ENCODE measurements around the gene TTLL5.
"Not testable (repeated sequence)": the region's sequence is repeated elsewhere in the genome, so short reads cannot be mapped to it uniquely, and the experiment has no call there.

The TTLL5 gene

DNA sequence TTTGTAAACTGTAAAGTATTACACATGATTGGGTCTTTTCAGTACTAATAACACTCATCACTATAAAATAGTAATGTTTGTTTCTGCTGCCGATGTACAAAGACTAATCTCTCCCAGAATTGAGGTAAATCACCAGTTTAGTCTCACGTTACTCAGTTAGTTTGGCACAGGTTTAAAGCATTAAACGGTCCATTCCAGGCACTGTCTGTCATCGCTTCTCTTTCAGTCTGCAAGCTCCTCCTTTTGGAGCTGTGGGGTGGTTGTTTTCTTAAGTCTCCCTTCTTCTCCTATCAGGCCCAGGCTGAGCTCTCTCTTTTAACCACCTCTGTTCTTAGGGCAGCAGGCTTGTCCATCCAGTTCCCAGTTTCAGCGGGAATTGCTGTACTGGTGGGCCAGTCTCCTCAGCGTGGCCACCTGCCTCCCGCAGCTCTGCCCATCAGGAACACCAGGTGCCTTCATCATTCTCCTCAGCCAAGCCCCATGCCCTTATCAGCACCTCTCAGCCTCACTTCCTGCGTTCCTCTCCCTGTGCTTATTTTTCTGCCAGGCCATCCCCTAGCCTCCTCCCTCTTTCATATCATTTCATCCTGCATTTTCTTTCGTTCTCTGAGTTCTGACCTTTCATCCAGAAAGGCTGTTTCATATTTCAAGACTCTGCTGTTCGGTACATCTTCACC, 171.7 kb downstream of the TTLL5 start:
- DNase-seq (ENCODE audit: low spot score) = no peak

DNA sequence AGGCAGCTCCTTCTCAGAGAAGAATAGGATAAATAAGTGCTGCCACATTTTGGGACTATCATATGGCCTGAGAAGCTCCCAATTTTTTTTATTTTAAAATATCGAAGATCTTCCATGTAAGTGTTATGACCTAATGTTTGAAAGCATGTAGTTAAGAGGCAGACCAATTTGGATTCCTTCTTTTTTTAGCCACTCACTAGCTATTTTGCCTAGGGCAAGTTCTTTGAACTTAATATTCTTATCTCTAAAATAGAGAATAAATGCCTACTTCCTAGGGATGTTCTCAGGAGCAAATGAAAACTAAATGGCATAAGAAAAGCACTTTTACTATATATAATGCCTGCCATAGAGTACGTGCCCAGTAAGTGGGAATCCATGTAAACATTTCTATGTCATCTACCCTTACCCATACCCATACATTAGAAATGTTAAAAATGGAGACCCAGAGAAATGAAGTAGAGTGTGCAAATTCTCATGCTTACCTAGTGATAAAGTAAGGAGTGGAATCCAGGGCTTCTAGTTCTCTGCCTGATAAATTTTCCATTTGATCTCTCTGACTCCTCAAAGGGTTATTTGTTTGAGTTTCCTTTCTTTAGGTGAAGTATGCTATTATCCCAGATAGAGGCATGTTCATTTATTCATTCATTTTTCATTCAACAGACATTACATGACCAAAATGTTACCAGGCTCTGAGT, 172.4 kb downstream of the TTLL5 start:
- no peak for DNase-seq (ENCODE audit: low spot score)

GRCh38 chr14:75835156-75835725, 174.2 kb downstream of the TTLL5 start:
- no peak for DNase-seq (ENCODE audit: low spot score)

DNA sequence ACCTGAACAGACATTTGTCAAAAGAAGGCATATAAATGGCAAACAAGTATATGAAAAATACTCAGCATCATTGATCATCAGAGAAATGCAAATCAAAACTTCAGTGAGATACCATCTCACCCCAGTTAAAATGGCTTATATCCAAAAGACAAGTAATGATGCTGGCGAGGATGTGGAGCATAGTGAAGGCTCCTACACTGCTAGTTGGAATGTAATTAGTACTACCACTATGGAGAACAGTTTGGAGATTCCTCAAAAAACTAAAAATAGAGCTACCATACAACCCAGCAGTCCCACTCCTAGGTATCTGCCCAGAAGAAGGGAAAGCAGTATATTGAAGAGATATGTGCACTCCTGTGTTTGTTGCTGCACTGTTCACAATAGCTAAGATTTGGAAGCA, 174.7 kb downstream of the TTLL5 start:
- no peak for DNase-seq (ENCODE audit: low spot score)

GRCh38 chr14:75837151-75837787, 176.2 kb downstream of the TTLL5 start:
- no peak for DNase-seq (ENCODE audit: low spot score)

- no peak for DNase-seq (ENCODE audit: low spot score)
Measured at GRCh38 chr14:75840911-75841310, 179.9 kb downstream of the TTLL5 start.

- DNase-seq (ENCODE audit: low spot score) = no peak
Measured at GRCh38 chr14:75842551-75842950, 181.5 kb downstream of the TTLL5 start.

DNA sequence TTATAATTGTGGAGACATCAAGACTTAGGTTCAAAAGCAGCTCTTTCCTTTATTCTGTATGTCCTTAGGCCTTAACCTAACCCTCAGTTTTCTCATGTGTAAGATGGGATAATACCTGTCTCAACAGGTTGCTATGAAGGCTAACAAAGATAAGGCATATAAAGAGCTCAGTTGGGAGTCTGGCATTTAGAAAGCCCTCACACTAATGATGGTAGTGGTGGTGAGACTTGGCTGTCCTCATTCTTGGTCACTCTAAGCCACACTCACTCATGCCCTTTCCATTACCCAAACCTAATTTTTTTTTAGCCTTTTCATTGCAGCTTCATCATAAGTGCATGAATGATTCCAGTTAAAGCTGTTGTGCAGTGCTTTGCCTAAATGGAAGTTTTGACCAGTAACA, 183.4 kb downstream of the TTLL5 start:
- no peak for DNase-seq (ENCODE audit: low spot score)

- no peak for DNase-seq (ENCODE audit: low spot score)
Measured at GRCh38 chr14:75845136-75845804, 184.2 kb downstream of the TTLL5 start.

- DNase-seq (ENCODE audit: low spot score) = not testable (repeated sequence)
Measured at GRCh38 chr14:75846694-75847093, 185.6 kb downstream of the TTLL5 start.

DNA sequence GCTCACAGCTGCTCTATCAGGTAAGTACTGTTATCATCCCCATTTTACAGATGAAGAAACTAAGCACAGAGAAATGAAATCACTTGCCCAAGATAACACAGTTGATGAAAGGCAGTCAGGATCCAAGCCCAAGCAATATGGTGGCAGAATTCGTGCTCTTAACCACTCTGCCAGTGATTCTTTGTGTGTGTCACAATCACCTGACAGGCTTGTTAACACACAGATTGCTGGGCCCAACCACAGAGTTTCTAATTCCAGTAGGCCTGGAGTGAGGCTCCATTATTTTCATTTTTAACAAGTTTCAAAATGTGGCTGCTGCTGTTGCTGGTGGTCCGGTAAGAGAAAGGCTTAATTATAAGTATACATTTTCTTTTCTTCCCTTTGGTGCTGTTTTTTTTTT, 186.5 kb downstream of the TTLL5 start:
- no peak for DNase-seq (ENCODE audit: low spot score)

DNA sequence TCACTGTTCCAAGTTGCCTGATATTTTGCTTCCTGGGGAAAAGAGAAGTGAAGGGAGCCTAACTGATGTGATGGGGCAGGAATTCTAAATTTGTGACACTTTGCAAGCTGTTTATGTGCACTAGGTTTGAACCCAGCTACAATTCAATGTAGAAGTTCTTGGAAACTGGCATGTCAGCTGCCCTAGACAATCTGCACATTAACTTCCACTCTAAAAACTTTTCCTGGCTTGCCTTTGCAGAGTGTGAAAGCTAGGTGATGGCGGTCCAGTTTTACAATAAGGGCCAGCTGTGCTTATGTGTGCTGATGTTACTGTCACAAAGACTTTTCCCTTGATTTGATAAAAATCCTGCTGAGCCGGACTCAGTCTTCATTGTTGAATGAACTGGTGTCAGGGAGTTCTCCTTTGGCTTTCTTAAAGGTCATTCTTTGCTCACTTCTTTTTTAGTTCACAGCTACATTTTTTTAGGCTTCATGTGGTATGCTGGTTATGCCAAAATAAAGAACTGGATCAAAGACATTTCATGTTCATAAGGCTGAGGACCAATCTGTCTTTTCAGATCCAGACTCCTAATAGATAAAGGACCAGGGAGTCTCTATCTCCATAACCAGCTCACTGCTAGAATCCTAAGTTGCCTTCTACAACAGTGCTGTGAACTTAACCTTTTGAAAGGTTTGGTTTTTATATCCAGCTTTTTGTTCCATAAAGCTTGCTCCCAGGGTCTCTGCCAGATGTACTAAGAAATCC, 187.3 kb downstream of the TTLL5 start:
- no peak for DNase-seq (ENCODE audit: low spot score)

DNA sequence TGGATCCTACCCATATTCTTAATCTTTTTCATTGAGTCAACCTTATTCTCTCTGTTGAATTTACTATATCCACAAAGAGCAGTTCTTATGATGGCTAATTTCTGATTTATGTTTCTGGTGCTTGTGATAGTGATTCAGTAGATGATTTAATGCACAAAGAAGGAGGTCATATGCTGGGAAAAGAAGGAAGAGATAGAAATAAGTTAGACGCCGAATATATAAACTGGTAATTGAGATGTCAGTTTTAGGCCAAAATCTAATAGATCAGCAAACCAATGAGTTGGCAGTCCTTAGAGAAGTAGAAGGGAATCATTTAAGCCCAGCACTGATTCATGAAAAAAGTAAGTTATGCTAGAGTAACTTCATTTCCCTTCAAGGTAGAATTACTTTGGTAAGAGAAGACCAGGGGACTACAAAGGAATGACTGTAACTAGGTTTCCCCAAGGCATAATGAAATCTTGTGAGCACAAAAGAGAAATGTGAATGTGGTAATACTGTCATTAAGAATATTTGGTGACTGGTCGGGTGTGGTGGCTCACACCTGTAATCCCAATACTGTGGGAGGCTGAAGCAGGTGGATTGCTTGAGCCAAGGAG, 188.4 kb downstream of the TTLL5 start:
- DNase-seq (ENCODE audit: low spot score) = no peak

DNA sequence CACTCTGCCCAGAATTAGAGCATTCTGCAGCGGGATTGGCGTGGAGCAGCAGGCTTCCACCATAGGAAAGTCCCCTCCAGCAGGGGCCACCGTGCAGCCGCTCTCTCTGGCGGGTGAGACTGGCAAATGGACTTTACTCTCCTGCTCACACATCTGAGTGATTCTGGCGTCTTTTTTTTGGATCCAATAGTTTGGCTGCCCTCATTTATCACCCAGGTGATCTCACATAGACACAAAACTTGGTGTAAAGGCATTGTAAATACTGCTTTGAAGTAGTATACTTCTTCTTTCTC, 190.5 kb downstream of the TTLL5 start:
- DNase-seq (ENCODE audit: low spot score) = no peak

- no peak for DNase-seq (ENCODE audit: low spot score)
Measured at GRCh38 chr14:75854111-75854799, 193.2 kb downstream of the TTLL5 start.

DNA sequence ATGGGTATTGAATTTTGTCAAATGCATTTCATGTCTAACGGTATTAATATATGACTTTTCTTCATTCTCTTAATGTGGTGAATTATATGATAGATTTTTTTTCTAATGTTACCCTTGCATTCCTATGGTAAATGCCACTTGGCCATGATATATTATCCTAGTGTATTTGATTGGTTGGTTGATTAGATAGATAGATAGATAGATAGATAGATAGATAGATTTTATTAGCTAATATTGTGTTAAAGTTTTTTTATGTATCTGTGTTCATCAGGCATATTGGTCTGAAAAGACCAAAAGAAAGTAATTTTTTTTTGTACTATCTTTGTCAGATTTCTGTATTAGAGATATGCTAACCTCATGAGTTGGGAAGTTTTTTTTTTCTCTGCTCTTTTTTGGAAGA, 196.2 kb downstream of the TTLL5 start:
- DNase-seq (ENCODE audit: low spot score) = no peak

GRCh38 chr14:75858362-75858761, 197.3 kb downstream of the TTLL5 start:
- DNase-seq (ENCODE audit: low spot score) = no peak

DNA sequence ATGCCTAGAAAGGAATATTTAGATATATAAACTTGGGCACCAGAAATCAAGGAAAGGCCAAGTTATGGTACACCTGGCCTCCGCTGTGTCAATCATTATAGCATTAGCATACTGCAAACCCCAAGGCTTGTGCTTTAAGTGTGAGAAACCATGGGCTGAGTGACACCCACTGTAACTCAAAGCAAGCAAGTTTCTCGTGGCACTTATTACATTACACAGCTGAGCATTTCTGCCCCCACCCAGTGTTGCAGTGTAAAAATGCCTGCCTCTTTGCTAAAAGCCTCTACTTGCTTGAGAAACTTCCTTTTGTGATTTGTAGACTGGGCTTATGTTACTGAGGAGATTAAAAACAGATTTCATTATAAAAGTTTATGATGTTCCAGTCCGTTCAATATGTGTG, 198.7 kb downstream of the TTLL5 start:
- DNase-seq (ENCODE audit: low spot score) = no peak

GRCh38 chr14:75860561-75861160, 199.6 kb downstream of the TTLL5 start:
- no peak for DNase-seq (ENCODE audit: low spot score)

DNA sequence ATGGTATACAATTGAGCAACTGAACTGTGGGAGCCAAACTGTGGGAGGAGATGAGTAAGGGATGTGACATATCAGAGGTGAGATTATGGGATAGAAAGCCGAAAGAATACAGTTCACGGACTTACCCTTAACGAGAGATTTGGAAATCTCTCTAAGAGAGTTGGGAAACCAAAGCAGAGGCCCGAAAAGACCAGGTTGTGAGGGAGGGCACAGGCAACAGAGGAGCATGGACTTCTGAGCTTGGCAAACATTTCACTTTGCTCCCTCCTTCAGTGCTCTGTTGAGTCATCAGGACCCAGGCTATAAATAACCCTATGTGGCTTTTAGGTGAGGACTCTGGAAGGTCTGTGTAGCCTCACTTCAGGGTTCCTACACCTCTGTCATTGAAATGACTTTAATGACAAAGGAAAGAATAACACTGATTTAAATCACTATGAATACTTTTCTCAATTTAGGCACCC, 200.1 kb downstream of the TTLL5 start:
- DNase-seq (ENCODE audit: low spot score) = no peak
